Effector CD4-positive, alpha-beta T cell (primary cell): ENCODE measurements around the gene LAMTOR5.
"Not testable (repeated sequence)": the region's sequence is repeated elsewhere in the genome, so short reads cannot be mapped to it uniquely, and the experiment has no call there.

Experiments
- DNase-seq: peaks from one replicate; pipeline ENCODE4 v3.0.0-alpha.2; 2020
- total RNA-seq: gene quantifications from one replicate; lab custom pipeline; 2026; lab: John Stamatoyannopoulos, UW

LAMTOR5 gene
- 34.1 reads per million, percentile 59 among the genes with 10 or more reads in this experiment for total RNA-seq

DNA sequence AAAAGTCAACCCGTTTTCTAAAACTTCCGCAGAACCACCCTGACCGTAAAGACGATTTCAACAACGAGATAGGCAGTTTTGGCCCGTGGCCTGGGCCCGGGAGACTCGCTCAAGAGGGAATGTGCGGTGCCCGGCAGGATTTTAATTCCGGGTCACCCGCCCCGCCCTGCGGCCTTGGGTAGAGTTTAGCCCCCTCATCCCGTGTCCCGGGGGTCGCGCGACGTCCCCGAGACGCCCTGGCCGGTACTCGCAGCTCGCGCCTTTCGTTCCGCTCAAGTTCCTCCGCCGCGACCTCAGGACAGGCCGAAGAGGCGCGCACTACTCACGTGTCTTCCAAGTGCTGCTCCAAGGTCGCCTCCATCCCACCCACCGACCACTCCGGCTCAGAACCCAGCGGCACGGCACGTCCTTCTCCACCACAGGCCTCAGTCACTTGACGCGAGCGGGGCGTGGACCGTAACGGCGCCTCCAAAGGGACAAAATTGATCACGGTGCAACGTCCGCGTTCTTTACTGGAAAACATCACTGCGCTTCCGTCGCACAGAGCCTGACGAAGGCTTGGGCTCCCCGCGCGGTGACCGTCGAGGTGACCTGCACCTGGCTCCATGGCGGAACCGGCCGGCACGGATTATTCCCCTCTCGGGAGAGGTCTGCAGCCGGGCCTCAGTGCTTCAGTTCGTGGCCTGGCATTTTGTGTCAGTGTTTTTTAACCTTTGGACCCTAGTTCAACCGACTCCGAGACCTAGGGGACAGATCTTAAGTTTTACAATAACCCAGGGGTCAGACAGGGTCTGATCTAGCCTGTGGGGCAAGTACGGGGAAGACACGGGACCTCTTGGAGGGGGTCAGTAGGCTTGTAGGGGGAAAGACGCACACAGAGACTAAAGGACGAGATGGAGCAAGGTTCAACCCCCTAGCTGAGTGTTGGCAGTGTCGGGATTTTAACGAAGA is at the start of gene LAMTOR5:
Gene LAMTOR5 (minus strand): TSS at position 435 of the 951 bp plus-strand sequence. CDS start 74 bp downstream, at position 361.
- peak; percentile 87 for DNase-seq

DNA sequence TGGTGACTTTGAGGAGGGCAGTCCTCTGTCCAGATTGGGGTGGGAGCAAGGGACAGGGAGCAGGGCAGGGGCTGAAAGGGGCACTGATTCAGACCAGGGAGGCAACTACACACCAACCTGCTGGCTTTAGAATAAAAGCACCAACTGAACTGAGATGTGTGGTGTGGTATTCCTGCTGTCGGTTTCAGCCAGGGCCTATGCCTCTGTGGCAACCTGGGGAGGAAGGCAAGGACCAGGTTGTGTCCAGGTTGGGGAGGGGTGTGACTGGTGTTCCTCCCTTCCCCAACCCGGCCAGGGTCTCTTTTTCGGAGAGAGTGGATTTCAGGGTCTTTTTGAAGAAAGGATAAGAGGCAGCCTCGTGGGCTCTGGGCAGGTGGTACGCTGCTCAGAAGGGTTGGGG is 49.7 kb upstream of the LAMTOR5 start:
- DNase-seq: no peak

DNA sequence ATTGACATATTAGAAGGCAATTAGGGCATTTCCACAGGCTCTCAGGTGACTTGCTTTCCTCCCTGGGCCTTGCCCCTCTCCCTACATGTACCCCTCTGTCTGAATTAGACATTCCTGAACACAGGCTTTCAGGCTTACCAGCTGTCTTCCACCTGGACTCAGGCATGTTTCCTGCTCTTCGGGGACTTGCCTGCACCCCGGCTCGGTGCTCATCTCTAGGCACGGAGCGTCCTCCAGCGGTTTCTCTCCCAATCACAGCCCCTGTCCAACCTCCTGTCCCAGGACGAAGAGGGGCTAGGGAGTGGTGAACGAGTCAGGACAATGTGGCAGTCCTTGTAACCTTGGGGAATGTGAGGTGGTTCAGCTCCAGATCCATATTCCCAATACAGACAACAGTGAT is 47.7 kb upstream of the LAMTOR5 start:
- DNase-seq: no peak

DNA sequence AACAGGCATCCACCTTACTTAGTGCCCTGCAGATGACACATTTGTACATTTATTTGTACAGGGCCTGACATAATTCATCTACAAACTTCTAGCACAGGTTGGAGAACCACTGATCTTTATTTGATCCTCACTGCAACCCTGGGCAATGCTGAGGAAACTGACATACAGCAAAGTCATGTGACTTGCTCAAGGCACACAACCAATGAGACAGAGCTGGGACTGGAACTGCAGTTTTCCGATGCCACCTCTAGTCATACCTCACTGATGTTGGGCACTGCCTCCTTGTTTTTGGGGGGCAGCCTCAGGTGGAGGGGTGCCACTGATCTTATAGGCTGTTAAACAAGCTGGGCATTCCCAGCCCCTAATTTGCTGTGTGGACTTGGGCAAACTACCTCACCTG is 46.8 kb upstream of the LAMTOR5 start:
- no peak for DNase-seq

DNA sequence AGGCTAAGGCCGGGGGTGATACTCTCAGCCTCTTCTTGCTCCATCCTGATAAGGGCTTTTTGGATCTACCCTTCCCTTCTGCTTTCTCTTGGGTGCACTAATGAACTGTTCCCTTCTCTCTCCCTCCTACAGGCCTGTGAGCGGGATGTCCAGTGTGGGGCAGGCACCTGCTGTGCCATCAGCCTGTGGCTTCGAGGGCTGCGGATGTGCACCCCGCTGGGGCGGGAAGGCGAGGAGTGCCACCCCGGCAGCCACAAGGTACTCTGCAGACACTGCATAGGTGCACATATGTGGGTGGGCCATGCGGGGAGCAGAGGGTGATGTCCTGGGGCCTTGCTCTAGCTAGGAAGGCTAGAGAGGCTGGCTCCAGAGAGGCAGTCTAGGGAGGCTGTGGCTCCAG is 46.3 kb upstream of the LAMTOR5 start:
- DNase-seq: no peak

DNA sequence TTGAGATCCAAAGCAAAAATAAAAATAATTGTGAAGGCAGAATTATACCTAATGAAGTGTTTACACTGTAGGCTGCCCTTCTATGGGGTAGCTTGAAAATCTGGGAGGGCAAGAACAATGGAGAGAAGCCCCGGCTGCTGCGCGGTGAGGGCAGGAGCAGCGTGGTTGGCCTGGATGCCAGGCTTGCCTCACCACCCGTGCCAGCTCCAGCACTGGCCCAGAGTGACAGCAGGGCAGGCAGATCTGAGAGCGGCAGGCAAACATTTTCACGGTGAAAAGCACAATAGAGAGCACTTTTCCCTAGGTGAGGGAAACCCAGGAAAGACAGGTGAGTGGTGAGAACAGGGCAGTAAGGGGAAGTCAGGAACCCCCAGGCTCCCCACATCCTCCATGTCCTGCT is 44.8 kb upstream of the LAMTOR5 start:
- no peak for DNase-seq

DNA sequence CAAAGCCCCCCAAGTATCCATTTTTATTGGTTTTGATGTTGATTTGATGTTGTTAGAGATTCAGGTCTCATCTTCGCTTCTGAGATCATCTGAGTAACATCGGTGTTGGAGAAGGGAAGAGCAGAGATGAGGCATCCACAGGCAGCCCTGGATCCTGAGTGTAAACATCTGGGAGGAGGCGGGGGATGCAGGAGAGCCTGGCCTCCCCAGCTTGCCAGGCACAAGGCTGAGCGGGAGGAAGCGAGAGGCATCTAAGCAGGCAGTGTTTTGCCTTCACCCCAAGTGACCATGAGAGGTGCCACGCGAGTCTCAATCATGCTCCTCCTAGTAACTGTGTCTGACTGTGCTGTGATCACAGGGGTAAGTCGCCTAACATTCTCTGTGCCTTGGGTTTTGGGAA is 43.4 kb upstream of the LAMTOR5 start, which contains the start of gene PROK1:
Gene PROK1 (plus strand): TSS at position 221 of the 400 bp plus-strand sequence. CDS start 68 bp downstream, at position 289.
- no peak for DNase-seq

DNA sequence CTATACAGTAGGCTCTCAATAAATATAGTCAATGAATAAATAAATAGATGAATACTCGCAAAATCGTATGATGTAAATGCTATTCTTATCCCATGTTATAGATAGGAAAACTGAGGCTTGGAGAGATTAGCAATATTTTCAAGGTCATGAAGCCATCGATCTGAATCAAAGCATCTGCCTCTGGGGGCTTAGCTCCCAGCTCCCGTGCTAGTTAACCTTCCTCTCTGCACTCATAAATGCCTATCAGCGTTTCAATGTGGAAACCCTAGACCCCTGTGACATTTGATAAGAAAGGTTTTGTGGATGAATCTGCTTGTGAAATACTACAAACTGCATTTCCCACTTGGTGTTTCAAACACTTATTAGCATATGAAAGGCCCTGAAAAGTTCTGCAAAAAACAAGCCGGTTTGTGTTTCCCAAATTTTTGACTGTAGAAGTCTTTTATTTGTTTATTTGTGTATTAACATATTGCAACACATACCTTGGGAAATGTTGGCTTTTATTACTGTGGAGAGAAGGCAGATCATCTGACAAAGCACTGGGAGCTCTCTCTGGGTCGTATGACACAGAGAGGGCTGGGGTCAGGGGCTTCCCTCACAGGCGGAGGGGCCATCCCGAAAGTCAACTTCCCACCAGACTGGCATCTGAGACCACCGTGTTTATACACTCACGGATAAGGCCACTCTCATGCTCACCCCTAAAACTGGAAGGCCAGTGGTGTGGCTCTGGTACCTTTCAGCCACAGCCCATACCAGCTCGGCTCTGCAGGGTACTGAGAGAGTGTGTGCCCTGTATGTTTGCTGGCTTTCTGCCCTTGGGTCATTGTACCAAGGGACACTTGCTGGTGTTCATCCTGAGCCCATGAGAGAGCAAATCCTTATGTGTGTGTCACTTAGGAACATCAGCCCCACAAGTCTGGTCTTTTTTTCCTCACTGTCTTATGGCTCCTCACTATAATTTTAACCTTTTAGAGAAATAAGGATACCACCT is 42.5 kb upstream of the LAMTOR5 start:
- DNase-seq: no peak

DNA sequence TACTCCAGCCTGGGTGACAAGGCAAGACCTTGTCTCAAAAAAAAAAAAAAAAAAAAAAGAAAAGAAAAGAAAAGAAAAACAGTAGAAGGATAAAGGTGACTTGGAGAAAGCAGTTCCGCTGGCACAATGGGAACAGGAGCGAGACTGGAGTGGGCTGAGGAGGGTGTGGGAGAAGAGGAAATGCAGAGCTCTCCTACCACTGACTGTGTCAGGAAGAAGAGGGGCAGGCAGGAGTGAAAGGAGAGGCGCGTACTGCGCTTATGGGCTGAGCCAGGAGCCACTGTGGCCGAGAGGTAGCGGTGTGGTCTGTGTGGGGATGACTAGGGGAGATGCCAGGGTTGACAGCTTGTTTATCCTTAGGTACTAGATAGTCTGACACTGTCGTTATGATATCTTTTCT is 37.1 kb upstream of the LAMTOR5 start:
- no peak for DNase-seq

DNA sequence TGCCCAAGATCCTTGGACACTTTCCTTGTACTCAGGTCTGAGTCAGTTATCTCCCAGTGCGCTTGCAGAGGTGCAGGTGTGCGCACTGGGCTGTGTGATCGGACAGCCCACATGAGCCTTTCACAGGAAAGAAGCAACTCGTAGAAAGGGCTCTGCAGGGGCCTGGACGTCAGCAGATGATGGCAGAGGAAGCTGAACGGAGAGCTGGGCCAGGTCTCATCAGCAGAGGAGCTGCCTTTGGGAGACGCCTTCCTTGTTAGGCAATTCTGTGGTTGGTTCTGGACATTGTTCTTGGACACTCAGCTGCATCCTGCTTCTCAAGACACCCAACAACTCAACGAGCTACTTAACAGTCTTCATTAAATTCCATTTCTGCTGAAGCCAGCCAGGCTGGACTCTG is 36.0 kb upstream of the LAMTOR5 start:
- no peak for DNase-seq

DNA sequence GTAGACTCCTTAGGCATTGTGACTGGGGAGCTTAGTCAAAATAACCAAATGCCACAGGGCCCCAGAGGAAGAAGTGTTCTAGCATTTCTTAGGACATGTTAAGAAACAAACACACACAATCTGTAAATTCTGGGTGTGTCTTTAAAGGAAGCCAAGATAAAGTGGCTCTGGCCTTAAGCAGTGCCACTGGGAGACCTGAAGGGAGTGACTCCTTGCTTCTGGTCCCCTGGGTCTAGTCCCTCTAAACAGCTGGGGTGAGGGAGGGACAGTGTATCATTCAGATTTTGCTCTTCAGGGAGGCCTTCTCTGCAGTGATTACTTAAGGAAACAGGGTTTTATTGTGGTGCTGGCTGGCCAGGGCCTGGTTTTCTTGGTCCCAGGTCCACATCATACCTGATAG is 34.4 kb upstream of the LAMTOR5 start:
- no peak for DNase-seq

DNA sequence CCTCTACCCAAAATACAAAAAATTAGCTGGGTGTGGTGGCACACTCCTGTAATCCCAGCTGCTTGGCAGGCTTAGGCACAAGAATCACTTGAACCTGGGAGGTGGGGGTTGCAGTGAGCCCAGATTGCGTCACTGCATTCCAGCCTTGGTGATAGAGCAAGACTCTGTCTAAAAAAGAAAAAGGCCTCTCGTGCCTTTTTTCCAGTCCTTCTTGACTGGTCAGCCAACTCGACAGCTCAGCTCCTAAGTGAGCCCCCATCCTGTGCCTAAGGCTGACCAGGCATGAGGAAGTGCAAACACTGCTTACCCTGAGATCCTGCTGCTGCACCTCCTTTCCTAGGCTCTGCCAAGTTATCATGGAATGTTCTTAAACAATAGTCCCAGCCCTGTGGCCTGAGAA is 33.4 kb upstream of the LAMTOR5 start:
- no peak for DNase-seq

DNA sequence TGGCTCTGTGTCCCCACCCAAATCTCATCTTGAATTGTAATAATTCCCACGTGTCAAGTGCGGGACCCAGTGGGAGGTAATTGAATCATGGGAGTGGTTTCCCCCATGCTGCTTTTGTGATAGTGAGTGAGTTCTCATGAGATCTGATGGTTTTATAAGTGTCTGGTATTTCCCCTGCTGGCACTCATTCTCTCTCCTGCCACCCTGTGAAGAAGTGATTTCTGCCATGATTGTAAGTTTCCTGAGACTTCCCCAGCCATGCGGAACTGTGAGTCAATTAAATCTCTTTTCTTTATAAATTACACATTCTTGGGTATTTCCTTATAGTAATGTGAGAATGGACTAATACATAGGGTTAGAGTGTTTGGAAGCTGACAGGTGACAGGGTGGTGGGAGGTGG is 32.4 kb upstream of the LAMTOR5 start:
- DNase-seq: not testable (repeated sequence)

DNA sequence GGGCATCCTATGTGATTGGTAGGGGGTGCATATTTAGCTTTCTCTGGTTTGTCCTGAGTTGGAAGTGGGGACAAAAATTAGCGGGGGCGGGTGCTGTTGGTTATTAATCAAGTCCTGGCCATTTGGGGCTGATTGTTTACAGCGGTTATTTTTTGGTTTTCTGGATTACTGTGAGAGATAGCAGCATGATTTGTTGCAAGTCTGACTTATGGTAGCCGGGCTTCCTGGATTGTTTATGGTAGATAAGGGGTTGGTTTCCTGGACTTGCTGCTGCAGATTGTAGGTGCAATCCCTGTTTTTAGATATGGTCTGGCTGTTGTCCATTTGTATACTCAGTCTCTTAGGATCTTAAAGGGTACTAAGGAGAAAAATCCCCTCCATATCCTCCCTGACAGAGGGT is 31.4 kb upstream of the LAMTOR5 start:
- no peak for DNase-seq

DNA sequence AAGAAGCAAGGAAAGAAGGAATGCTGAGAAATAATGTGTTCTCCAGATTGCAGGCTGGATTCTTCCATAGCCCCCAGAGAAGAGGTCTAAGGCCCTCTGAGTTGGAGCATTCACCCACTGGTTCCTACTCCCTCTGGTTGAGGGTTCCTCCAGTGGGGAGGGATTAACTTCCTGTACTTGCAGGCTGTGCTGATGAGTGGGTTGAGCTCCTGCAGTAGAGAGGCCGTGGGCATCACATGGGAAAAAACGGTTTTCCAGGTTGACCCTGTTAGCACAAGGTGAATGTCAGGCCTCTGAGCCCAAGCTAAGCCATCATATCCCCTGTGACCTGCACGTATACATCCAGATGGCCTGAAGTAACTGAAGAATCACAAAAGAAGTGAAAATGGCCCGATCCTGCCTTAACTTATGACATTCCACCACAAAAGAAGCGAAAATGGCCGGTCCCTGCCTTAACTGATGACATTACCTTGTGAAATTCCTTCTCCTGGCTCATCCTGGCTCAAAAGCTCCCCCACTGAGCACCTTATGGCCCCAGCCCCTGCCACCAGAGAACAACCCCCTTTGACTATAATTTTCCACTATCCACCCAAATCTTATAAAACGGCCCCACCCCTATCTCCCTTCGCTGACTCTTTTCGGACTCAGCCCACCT is 30.3 kb upstream of the LAMTOR5 start:
- not testable (repeated sequence) for DNase-seq

DNA sequence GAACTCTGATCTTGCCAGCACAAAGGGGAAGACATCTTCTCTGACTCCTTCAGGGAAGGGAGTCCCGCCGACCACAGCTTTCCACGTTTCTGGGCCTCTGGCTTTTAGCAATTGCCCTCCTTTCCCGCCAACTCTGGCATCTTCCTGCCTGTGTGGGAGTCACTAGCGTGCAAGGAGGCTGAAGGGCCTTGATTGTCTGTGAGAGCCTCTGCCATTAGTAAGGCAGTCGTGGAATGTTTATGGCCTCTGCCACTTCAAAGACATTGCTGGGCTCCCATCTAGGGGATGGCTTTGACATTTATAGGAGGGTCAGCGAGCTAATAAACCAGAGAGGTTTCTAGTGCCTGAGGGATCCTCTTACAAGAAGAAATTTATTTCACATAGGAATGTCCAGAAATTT is 29.1 kb upstream of the LAMTOR5 start:
- DNase-seq: no peak

DNA sequence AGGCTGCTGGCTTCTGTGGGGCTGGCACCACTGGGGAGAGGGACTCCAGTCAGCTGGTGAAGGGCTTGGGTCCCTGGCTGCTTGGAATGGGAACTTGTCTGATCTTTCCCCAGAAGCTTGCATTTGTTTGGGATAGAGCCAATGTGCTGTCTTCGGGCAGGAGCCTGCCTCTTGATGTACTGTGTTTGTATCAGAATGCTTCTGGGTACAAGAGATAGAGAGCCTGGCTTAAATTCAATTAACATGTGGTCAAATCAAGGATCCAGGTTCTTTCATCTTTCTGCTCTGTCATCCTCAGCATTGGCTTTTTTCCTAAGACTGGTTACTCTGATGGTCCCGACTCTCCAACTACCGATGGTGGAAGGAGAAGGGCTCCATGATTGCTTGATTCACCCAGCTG is 27.5 kb upstream of the LAMTOR5 start:
- DNase-seq: no peak

DNA sequence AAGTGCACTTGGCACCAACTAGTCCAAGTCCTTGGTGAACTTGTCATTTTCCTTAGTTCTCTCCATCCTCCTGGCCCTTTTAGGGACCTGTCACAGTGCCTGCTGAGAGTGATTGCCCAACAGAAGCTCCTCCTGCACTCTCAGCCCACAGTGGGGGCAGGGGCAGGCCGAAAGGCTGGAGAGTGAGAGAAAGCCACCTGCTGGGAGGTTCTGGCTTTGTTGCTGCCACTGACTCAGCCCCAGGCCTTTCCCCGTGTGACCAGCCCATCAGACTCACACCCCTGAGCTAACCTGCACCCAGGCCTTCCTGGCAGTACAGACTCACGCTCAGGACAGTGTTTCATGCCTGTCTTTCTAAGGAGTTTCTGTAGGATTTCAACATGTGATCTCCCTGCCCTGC is 26.3 kb upstream of the LAMTOR5 start:
- no peak for DNase-seq

DNA sequence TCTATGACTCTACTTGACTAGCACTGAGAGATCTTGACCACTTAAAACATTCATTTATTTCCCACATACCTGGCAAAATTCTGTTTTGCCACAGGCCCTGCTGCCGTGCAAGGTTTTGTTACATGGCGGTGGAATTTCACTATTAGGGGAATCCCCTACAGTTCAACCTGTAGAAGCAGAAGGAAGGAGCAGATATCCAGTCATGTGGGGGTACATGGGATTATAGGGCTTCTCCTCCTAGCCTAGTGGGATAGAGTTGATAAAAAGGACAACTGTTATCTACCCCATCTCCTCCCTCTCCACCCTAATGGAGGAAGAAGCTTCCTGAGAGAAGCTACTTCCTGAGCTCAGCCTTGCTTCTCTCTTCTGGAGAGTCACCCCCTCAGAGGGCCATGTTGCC is 25.7 kb upstream of the LAMTOR5 start:
- DNase-seq: no peak

DNA sequence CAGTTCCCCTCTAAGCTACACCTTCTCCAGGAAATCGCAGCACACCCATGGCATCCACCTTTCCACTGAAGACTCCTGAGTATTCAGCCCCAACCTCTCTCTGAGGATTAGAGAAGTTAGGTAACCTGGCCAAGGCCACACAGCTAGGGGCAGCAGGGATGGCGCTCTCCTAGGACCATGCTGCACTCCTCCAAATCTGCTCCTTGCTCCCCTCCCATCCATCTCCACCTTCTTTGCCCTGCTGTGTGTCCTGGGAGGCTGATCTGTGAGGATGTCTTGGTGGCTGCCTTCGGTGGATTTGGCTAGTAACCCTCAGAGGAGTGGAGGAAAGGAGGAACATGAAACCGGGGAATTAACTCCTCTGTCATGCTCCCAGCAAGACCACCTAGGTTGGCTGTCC is 23.4 kb upstream of the LAMTOR5 start:
- no peak for DNase-seq

DNA sequence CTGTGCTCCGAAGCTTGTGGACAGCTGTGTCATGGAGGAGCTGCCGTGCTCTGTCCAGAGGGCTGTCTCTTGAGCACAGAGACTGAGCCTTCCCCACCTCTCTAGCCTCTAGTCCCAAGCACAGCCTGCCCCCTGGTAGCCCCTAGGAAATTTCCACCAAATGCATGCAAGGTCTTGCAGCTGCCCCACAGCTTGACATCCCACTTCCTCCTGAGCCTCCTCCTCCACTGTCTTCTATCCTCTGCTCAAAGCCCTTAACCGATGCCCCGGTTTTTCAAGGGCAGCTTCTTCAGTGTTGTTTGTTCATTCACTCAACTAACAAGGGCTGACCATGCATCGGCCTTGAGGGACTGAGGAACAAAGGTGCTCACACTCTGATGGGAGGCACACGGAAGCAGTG is 22.9 kb upstream of the LAMTOR5 start:
- DNase-seq: no peak

DNA sequence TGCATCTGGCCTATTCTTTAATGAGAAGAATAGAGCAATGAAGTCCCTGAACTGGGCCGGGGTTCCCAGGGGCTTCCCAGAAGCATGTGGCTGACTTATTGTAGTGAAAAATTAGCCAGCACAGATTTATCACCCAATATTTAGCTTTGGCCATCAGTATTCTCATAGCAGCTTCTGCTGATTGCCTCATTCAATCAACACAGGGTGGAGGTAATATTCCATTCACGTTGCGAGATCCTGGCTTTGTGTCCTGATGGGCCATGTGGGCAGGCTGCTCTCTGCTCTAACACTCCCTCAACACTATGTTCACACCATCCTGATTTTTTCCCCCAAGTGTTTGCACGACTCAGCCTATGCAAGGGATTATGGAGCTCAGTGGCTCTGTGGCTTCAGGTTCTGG is 21.5 kb upstream of the LAMTOR5 start:
- DNase-seq: no peak

DNA sequence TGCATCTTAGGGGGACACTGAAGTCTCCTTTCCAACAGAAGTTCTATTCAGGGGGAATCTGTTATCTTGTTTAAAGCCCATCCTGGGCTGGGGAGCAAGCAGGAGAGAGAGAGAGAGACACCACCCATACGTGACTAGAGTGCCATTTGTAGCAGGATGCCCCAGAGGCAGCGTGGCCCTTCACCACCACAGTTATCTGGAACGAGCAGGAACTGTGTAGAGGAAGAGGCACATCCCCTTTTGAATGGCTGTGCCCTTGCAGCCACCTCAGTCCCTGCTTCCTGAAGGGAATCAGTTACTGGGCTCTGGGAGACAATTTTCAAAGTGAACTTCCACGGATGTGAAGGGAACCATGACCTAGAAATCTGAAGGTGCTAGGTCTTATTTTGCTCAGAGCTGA is 19.4 kb upstream of the LAMTOR5 start:
- DNase-seq: no peak
